Breast epithelium (tissue), 4 donors: ENCODE measurements around the gene LRP3. TPM values are rescaled to one million over a fixed set of nuclear protein-coding genes. Genes with fewer than 3 reads are reported as not detected.

Experiments
- DNase-seq, 2 donors: peaks; one replicate each; pipeline ENCODE4 v3.0.0-alpha.2; 2019; ENCODE audit warnings: low spot score in 2 of 2
- H3K27ac ChIP-seq, 2 donors: fragments of 200-600 bp; sonication (generic) in 1 of 2; one replicate each; pipeline ENCODE4 v1.5.1; 2016 to 2019; ENCODE audit warnings: mild to moderate bottlenecking in 1 of 2
- H3K27me3 ChIP-seq, 2 donors: fragments of 200-600 bp; sonication (generic) in 1 of 2; one replicate each; pipeline versions ENCODE4 v1.5.1 to v1.6.0; 2017 to 2019; ENCODE audit warnings: control low read depth in 1 of 2, mild to moderate bottlenecking in 1 of 2
- H3K36me3 ChIP-seq: fragments of 200-600 bp; one replicate; pipeline ENCODE4 v1.5.1; 2019
- H3K4me1 ChIP-seq, 2 donors: fragments of 200-600 bp; sonication (generic); one replicate each; pipeline ENCODE4 v1.5.1; 2016 to 2019; ENCODE audit warnings: control low read depth in 1 of 2
- H3K4me3 ChIP-seq, 3 donors: fragments of 200-600 bp; sonication (generic); 1 replicate in 2 of 3; 2 replicates in 1 of 3; pipeline ENCODE4 v1.5.1; 2016 to 2019; ENCODE audit warnings: mild to moderate bottlenecking in 3 of 3, moderate library complexity in 2 of 3
- H3K9me3 ChIP-seq, 2 donors: fragments of 200-600 bp; sonication (generic) in 1 of 2; one replicate each; pipeline ENCODE4 v1.5.1; 2016 to 2019; ENCODE audit warnings: control low read depth in 1 of 2
- POLR2A ChIP-seq: fragments of 450-650 bp; IDR thresholded peaks from one replicate; pipeline ENCODE4 v1.6.1; 2016; ENCODE audit warnings: antibody characterized with exemption, mild to moderate bottlenecking, moderate library complexity
- POLR2AphosphoS5 ChIP-seq, 3 donors: sonication (generic); formaldehyde crosslinking; IDR thresholded peaks; one replicate each; pipeline ENCODE4 v1.6.1; 2017; ENCODE audit warnings: antibody characterized with exemption in 3 of 3
- intact Hi-C: fragments of 100-400 bp; cut with DNase I; formaldehyde crosslinking; loops from one replicate; pipeline ENCODE4 v1.15.1; 2023; ENCODE audit warnings: low total_unique reads
- total RNA-seq, 3 donors: library from RNA; depleted of rRNA; stranded (reverse); fragments of >200 nt; gene quantifications; one replicate each; pipeline ENCODE4 v1.1.0, GENCODE V29; 2016
- TF ChIP-seq, protein P1 (sequence below), 3 donors: fragments of 450-650 bp; IDR thresholded peaks; one replicate each; pipeline ENCODE4 v1.5.1; 2016 to 2017; ENCODE audit warnings: antibody characterized with exemption in 3 of 3, mild to moderate bottlenecking in 3 of 3, moderate library complexity in 3 of 3

Gene LRP3
- total RNA-seq, 3 donors from 2014 or later, result 15.1 to 29.5 (median 23.8) TPM

DNA sequence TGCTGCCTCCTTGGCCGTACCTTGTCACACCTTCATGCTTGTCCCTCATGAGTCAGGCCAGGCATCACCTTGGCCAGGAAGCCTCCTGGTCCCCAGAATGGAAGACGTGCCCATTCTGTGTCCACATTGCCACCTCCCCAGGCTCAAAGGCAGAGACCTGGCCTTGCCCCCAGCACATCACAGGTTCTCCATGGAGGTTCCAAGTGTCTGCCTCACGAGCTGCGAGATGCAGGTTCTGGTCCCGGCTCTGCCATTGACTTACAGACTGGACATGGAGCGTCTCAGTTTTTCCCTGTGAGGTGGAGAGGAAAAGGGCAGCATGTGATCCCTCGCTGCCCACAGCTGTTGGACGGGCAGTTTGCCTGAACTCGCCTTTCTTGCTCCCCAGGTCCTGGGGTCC lies 40.6 kb downstream of the LRP3 start:
- H3K36me3 ChIP-seq, result no peaks in the 10 kb centered on the region
- no peak for DNase-seq
- H3K4me1 ChIP-seq, result no peaks in the 10 kb centered on the region
- peaks cover 0 to 2% of the 10 kb centered on the region in 2 donors for H3K27me3 ChIP-seq
- H3K27ac ChIP-seq, result no peak overlapping the region
- intact Hi-C loops, result no loop called here
- no peak overlapping the region for H3K4me3 ChIP-seq
- no peaks in the 10 kb centered on the region for H3K9me3 ChIP-seq
- TF ChIP-seq POLR2A (no peak), POLR2AphosphoS5 (IDR thresholded peaks at IDR 0.05) (no peak)
- TF ChIP-seq, protein P1, sequence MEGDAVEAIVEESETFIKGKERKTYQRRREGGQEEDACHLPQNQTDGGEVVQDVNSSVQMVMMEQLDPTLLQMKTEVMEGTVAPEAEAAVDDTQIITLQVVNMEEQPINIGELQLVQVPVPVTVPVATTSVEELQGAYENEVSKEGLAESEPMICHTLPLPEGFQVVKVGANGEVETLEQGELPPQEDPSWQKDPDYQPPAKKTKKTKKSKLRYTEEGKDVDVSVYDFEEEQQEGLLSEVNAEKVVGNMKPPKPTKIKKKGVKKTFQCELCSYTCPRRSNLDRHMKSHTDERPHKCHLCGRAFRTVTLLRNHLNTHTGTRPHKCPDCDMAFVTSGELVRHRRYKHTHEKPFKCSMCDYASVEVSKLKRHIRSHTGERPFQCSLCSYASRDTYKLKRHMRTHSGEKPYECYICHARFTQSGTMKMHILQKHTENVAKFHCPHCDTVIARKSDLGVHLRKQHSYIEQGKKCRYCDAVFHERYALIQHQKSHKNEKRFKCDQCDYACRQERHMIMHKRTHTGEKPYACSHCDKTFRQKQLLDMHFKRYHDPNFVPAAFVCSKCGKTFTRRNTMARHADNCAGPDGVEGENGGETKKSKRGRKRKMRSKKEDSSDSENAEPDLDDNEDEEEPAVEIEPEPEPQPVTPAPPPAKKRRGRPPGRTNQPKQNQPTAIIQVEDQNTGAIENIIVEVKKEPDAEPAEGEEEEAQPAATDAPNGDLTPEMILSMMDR (IDR thresholded peaks at IDR 0.05), result no peak

GRCh38 chr19:33235269-33235995 lies 41.3 kb downstream of the LRP3 start:
- intact Hi-C loops, result no loop called here
- TF ChIP-seq, protein P1 (IDR thresholded peaks at IDR 0.05), result peak; percentile 80 to 87 (median 82)
- no peak for TF ChIP-seq POLR2A
- peaks cover 0 to 2% of the 10 kb centered on the region in 2 donors for H3K27me3 ChIP-seq
- H3K36me3 ChIP-seq, result no peaks in the 10 kb centered on the region
- no peak overlapping the region for H3K27ac ChIP-seq
- no peaks in the 10 kb centered on the region for H3K4me1 ChIP-seq
- peak; percentile 61 to 84 for DNase-seq
- H3K9me3 ChIP-seq, result no peaks in the 10 kb centered on the region
- H3K4me3 ChIP-seq, result no peak overlapping the region

- TF ChIP-seq POLR2AphosphoS5 (IDR thresholded peaks at IDR 0.05), result no peak
- TF ChIP-seq, protein P1 (IDR thresholded peaks at IDR 0.05), result no peak
- no peak for TF ChIP-seq POLR2A
- intact Hi-C loops, result no loop called here
- H3K4me3 ChIP-seq, result no peak overlapping the region
Observed at GRCh38 chr19:33235996-33236350, 41.8 kb downstream of the LRP3 start.

DNA sequence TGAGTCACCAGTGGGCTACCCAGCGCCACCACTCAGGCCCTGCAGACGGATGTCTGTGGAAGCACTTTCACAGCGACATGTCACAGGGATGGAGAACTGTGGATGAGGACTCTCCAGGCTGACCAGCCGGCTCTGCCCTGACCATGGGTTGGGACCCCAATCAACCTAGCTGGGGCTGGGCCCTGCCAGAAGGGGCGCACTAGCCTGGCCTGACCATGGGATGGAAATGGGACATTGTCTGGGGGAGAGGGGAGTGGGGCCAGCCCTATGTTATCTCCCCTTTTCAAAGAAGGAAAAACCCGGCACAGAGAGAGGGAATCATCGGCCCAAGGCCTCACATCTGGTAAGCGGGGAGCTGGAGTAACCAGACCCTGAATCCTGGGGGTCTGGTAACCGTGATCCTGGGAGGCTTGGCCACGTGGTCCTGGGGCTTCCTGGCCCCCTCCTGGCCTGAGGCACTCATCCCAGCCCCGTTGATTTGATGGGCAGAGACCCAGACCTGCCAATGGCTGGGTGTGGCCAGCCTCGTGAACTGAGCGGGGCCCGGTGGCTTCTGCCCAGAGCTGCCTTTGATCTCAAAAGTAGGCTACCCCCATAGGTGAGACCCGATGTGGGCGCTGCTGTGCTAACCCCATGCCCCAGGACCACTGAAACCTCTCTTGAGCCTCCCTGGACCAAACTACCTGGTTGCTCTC lies 42.7 kb downstream of the LRP3 start:
- intact Hi-C loops, result no loop called here
- TF ChIP-seq POLR2A, result no peak
- TF ChIP-seq, protein P1 (IDR thresholded peaks at IDR 0.05), result no peak
- TF ChIP-seq POLR2AphosphoS5 (IDR thresholded peaks at IDR 0.05), result no peak
- Histone ChIP-seq H3K27ac (no peak overlapping the region), H3K4me1 (no peaks in the 10 kb centered on the region), H3K9me3 (no peaks in the 10 kb centered on the region), H3K27me3 (peaks cover 0 to 2% of the 10 kb centered on the region in 2 donors), H3K4me3 (no peak overlapping the region), H3K36me3 (no peaks in the 10 kb centered on the region)
- no peak for DNase-seq

More at GRCh38 chr19:33235996-33236350, 41.8 kb downstream of the LRP3 start:
- H3K4me1 ChIP-seq, result no peaks in the 10 kb centered on the region
- H3K27me3 ChIP-seq, result peaks cover 0 to 2% of the 10 kb centered on the region in 2 donors
- no peaks in the 10 kb centered on the region for H3K9me3 ChIP-seq
- DNase-seq, result no peak
- H3K36me3 ChIP-seq, result no peaks in the 10 kb centered on the region
- no peak overlapping the region for H3K27ac ChIP-seq

- DNase-seq, result no peak
- intact Hi-C loops, result no loop called here
- no peak overlapping the region for H3K4me3 ChIP-seq
- H3K9me3 ChIP-seq, result no peaks in the 10 kb centered on the region
- no peaks in the 10 kb centered on the region for H3K4me1 ChIP-seq
- TF ChIP-seq POLR2A (no peak), POLR2AphosphoS5 (IDR thresholded peaks at IDR 0.05) (no peak)
- TF ChIP-seq, protein P1 (IDR thresholded peaks at IDR 0.05), result no peak
- no peaks in the 10 kb centered on the region for H3K36me3 ChIP-seq
- no peak overlapping the region for H3K27ac ChIP-seq
- H3K27me3 ChIP-seq, result peaks cover 0 to 2% of the 10 kb centered on the region in 2 donors
Observed at GRCh38 chr19:33238481-33239149, 44.5 kb downstream of the LRP3 start.
